GM12865 (cell line): Measurements from ENCODE around the gene SEMA7A.
A peak's percentile ranks its signal among the peaks of the same experiment; 100 is the strongest.

ENCODE experiments used
- DNase-seq: peaks from one replicate; pipeline ENCODE4 v3.0.0; 2010; ENCODE audit warnings: low read depth
- H3K4me3 ChIP-seq: 2 replicates; pipeline ENCODE4 v1.5.1; 2011; ENCODE audit warnings: mild to moderate bottlenecking, low read depth, low read length, control low read depth
- CTCF ChIP-seq: IDR thresholded peaks from 2 replicates; pipeline ENCODE4 v1.5.1; 2011; ENCODE audit warnings: low read length, control low read depth, low read depth, inconsistent platforms; ENCODE audit not compliant: insufficient read depth; ENCODE audit errors: missing control alignments

Gene SEMA7A

GRCh38 chr15:74377831-74378766 lies 55.7 kb downstream of the SEMA7A start:
- no peak for TF ChIP-seq CTCF
- no peak for DNase-seq
- no peak overlapping the region for H3K4me3 ChIP-seq

GRCh38 chr15:74376825-74377581 lies 56.8 kb downstream of the SEMA7A start:
- TF ChIP-seq CTCF = no peak
- no peak for DNase-seq
- no peak overlapping the region for H3K4me3 ChIP-seq

GRCh38 chr15:74376226-74376625 lies 57.5 kb downstream of the SEMA7A start:
- no peak for TF ChIP-seq CTCF
- H3K4me3 ChIP-seq = no peak overlapping the region
- DNase-seq = no peak

- peak; percentile 92 for TF ChIP-seq CTCF
- peak; percentile 93 for DNase-seq
- H3K4me3 ChIP-seq = no peak overlapping the region
Measured at GRCh38 chr15:74375303-74375693, 58.5 kb downstream of the SEMA7A start.

- peak overlapping the region; percentile 15 for H3K4me3 ChIP-seq
- no peak for DNase-seq
- peak; percentile 16 for TF ChIP-seq CTCF
Measured at GRCh38 chr15:74374648-74375302, 59.0 kb downstream of the SEMA7A start.

- peak; percentile 96 for DNase-seq
- peak; percentile 87 for TF ChIP-seq CTCF
- H3K4me3 ChIP-seq = peak overlapping the region; percentile 72
Measured at GRCh38 chr15:74373731-74374647, 59.8 kb downstream of the SEMA7A start.
